Measurements from ENCODE around the gene BCL2L11.

DNA sequence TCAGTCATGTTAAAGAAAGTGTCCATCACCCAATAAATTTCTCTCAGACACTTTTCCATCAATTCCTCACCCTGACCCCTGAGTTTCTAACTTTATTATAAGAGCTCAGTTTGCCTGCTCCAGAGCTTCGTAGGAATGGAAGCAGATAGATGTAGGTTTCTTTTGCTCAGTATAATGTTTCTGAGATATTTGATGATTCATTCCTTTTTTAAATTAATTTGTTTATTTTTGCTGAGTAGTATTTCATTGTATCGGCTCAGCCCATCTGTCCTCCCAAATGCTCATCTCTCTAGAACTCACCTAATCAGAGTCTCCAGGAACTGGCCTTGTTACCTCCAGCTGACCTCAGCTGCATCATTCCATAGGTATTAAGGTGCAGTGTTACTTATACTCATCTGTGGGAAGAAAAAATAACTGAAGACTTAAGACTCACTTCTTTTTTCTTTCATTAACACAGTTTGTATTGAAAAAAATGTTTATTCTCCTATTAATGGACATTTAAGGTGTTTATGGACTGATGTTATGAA, 11.9 kb upstream of the BCL2L11 start:
- no peak for TF ChIP-seq POLR2A (IDR thresholded peaks at IDR 0.05)
- TF ChIP-seq, protein P1, sequence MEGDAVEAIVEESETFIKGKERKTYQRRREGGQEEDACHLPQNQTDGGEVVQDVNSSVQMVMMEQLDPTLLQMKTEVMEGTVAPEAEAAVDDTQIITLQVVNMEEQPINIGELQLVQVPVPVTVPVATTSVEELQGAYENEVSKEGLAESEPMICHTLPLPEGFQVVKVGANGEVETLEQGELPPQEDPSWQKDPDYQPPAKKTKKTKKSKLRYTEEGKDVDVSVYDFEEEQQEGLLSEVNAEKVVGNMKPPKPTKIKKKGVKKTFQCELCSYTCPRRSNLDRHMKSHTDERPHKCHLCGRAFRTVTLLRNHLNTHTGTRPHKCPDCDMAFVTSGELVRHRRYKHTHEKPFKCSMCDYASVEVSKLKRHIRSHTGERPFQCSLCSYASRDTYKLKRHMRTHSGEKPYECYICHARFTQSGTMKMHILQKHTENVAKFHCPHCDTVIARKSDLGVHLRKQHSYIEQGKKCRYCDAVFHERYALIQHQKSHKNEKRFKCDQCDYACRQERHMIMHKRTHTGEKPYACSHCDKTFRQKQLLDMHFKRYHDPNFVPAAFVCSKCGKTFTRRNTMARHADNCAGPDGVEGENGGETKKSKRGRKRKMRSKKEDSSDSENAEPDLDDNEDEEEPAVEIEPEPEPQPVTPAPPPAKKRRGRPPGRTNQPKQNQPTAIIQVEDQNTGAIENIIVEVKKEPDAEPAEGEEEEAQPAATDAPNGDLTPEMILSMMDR (IDR thresholded peaks at IDR 0.05) = no peak
